Gastroesophageal sphincter (tissue), 3 donors: ENCODE measurements around the gene KIF26A.

ENCODE experiments used
- CTCF ChIP-seq, 4 experiments: fragments of 200-600 bp in 2 of 4; fragments of 450-650 bp in 2 of 4; sonication (generic) in 1 of 4; IDR thresholded peaks; one replicate each; pipeline ENCODE4 v1.5.1; 2017 to 2019; ENCODE audit warnings: antibody characterized with exemption in 4 of 4, mild to moderate bottlenecking in 2 of 4, moderate library complexity in 2 of 4
- EP300 ChIP-seq: sonication (generic); formaldehyde crosslinking; IDR thresholded peaks from one replicate; pipeline ENCODE4 v1.6.1; 2017; ENCODE audit warnings: antibody characterized with exemption, mild to moderate bottlenecking
- POLR2A ChIP-seq, 2 donors: fragments of 450-650 bp; IDR thresholded peaks; one replicate each; pipeline ENCODE4 v1.6.1; 2017; ENCODE audit warnings: antibody characterized with exemption in 2 of 2, mild to moderate bottlenecking in 2 of 2, moderate library complexity in 1 of 2
- POLR2AphosphoS5 ChIP-seq: sonication (generic); formaldehyde crosslinking; IDR thresholded peaks from one replicate; pipeline ENCODE4 v1.6.1; 2017; ENCODE audit warnings: antibody characterized with exemption

- TF ChIP-seq CTCF (IDR thresholded peaks at IDR 0.05) (no peak), EP300 (no peak), POLR2A (IDR thresholded peaks at IDR 0.05) (no peak), POLR2AphosphoS5 (no peak)
Observed at GRCh38 chr14:104226421-104227383, 88.3 kb downstream of the KIF26A start.
